ENCODE data around the gene CTBP2. TPM values are rescaled to one million over a fixed set of nuclear protein-coding genes. Genes with fewer than 3 reads are reported as not detected.

The CTBP2 gene
- total RNA-seq, 1 experiment from 2014 or later = 78.7 TPM

- no peaks in the 10 kb centered on the region for H3K27me3 Mint-ChIP-seq (ENCODE audit: unreplicated experiment)
- H3K27ac Mint-ChIP-seq (ENCODE audit: unreplicated experiment) = peak overlapping the region; percentile 98
- TF ChIP-seq CTCF (IDR thresholded peaks at IDR 0.05; ENCODE audit: unreplicated experiment) = no peak
- BruUV-seq (replicated peaks) = no TSS peak
- H3K4me1 Mint-ChIP-seq (ENCODE audit: low read depth, unreplicated experiment) = peaks cover 52% of the 10 kb centered on the region
- peaks cover 37% of the 10 kb centered on the region for H3K36me3 Mint-ChIP-seq (ENCODE audit: insufficient read depth, unreplicated experiment)
- CTCF ChIA-PET = interaction anchor here (0.6 to 1.5 kb wide), 4 partner anchors 17 to 270 kb away, joined by 3 to 5 read pairs (median 4); no protein-coding TSS in a partner anchor
- H3K9me3 Mint-ChIP-seq (ENCODE audit: low read depth, unreplicated experiment) = no peaks in the 10 kb centered on the region
- H3K4me3 Mint-ChIP-seq (ENCODE audit: low read depth, unreplicated experiment) = peak overlapping the region; percentile 62
- peak; percentile 88 for DNase-seq
- intact Hi-C loops (cut with micrococcal nuclease; ENCODE audit: unreplicated experiment) = loop anchor here (5.0 kb wide), 1 partner anchor 34 kb away; no protein-coding TSS in a partner anchor
These were observed 36.8 kb downstream of the CTBP2 start for GRCh38 chr10:125123476-125124114.

- no peaks in the 10 kb centered on the region for H3K27me3 Mint-ChIP-seq (ENCODE audit: unreplicated experiment)
- H3K9me3 Mint-ChIP-seq (ENCODE audit: low read depth, unreplicated experiment) = no peaks in the 10 kb centered on the region
- H3K4me1 Mint-ChIP-seq (ENCODE audit: low read depth, unreplicated experiment) = peaks cover 53% of the 10 kb centered on the region
- no peak for DNase-seq
- no peak for TF ChIP-seq CTCF (IDR thresholded peaks at IDR 0.05; ENCODE audit: unreplicated experiment)
- BruUV-seq (replicated peaks) = no TSS peak
- H3K27ac Mint-ChIP-seq (ENCODE audit: unreplicated experiment) = no peak overlapping the region
- H3K4me3 Mint-ChIP-seq (ENCODE audit: low read depth, unreplicated experiment) = no peak overlapping the region
- CTCF ChIA-PET = no interaction called here
- intact Hi-C loops (cut with micrococcal nuclease; ENCODE audit: unreplicated experiment) = loop anchor here (5.0 kb wide), 1 partner anchor 35 kb away; no protein-coding TSS in a partner anchor
- peaks cover 43% of the 10 kb centered on the region for H3K36me3 Mint-ChIP-seq (ENCODE audit: insufficient read depth, unreplicated experiment)
These were observed 37.8 kb downstream of the CTBP2 start for GRCh38 chr10:125122566-125122965.

DNA sequence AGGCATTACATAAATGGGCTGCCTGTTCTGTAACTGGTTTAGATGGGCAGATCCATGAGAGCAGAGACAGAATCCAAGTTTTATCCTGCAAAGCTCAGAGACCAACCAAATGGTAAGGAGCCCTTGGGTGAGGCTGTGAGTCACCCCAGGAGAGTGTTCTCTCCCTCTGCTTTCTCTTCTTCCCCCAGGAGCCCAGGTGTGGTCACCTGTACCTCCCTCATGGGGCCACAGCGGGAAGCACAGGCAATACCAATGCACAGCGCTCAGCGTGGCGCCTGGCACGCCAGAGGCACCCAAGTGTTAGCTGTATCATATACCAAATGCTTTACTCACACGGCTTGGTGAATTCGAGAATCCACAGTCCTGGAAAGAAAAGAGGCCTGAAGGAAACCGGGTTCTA is 39.4 kb downstream of the CTBP2 start:
- DNase-seq = no peak
- H3K27ac Mint-ChIP-seq (ENCODE audit: unreplicated experiment) = no peak overlapping the region
- intact Hi-C loops (cut with micrococcal nuclease; ENCODE audit: unreplicated experiment) = loop anchor here (5.0 kb wide), 1 partner anchor 36 kb away; no protein-coding TSS in a partner anchor

GRCh38 chr10:125120053-125120710 is 40.2 kb downstream of the CTBP2 start:
- CTCF ChIA-PET = no interaction called here
- peaks cover 34% of the 10 kb centered on the region for H3K36me3 Mint-ChIP-seq (ENCODE audit: insufficient read depth, unreplicated experiment)
- no peak for TF ChIP-seq CTCF (IDR thresholded peaks at IDR 0.05; ENCODE audit: unreplicated experiment)
- no peak overlapping the region for H3K4me3 Mint-ChIP-seq (ENCODE audit: low read depth, unreplicated experiment)
- peaks cover 35% of the 10 kb centered on the region for H3K4me1 Mint-ChIP-seq (ENCODE audit: low read depth, unreplicated experiment)
- no peak overlapping the region for H3K27ac Mint-ChIP-seq (ENCODE audit: unreplicated experiment)
- DNase-seq = no peak
- H3K9me3 Mint-ChIP-seq (ENCODE audit: low read depth, unreplicated experiment) = no peaks in the 10 kb centered on the region
- H3K27me3 Mint-ChIP-seq (ENCODE audit: unreplicated experiment) = no peaks in the 10 kb centered on the region
- no TSS peak for BruUV-seq (replicated peaks)
- intact Hi-C loops (cut with micrococcal nuclease; ENCODE audit: unreplicated experiment) = loop anchor here (5.0 kb wide), 1 partner anchor 37 kb away; no protein-coding TSS in a partner anchor

More for the DNA sequence above, 39.4 kb downstream of the CTBP2 start:
- BruUV-seq (replicated peaks) = no TSS peak
- Mint-ChIP-seq H3K4me1 (ENCODE audit: low read depth, unreplicated experiment) (peaks cover 42% of the 10 kb centered on the region), H3K27me3 (ENCODE audit: unreplicated experiment) (no peaks in the 10 kb centered on the region), H3K4me3 (ENCODE audit: low read depth, unreplicated experiment) (no peak overlapping the region), H3K9me3 (ENCODE audit: low read depth, unreplicated experiment) (no peaks in the 10 kb centered on the region), H3K36me3 (ENCODE audit: insufficient read depth, unreplicated experiment) (peaks cover 38% of the 10 kb centered on the region)
- no peak for TF ChIP-seq CTCF (IDR thresholded peaks at IDR 0.05; ENCODE audit: unreplicated experiment)
- CTCF ChIA-PET = no interaction called here

Data from Calu3 (cell line).